Inflammatory macrophage treated with lipopolysaccharide for 4 hours (primary cell): ENCODE measurements around the gene KRT31.
"Not testable (repeated sequence)": the region's sequence is repeated elsewhere in the genome, so short reads cannot be mapped to it uniquely, and the experiment has no call there.

Experiments used
- DNase-seq: peaks from one replicate; pipeline ENCODE4 v3.0.0-alpha.2; 2020

KRT31 gene

GRCh38 chr17:41396996-41397660 is at the start of gene KRT31:
Gene KRT31 (minus strand): TSS chr17:41397608. CDS start chr17:41397539, 69 bp downstream.
- peak; percentile 52 for DNase-seq

GRCh38 chr17:41446806-41447205 is 49.4 kb upstream of the KRT31 start:
- no peak for DNase-seq

DNA sequence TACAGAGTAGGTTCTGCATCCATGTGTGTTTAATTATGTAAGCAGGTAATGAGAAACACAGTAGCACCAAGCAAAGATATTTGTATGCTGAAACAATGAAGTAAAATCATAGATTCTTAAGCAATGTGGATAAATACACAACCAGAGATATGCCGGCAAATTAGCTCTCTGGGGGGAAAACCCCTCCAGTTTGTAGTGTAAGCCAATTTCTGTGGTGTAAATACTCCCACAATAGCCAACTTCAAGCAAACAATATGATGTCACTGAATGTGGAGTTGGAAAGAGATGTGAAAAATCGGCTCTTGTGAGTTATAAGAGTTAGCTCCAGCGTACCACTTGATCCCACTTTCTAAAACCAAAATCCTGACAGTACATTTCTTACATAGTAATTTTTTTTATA is 47.2 kb upstream of the KRT31 start:
- no peak for DNase-seq

GRCh38 chr17:41444186-41444585 is 46.8 kb upstream of the KRT31 start:
- DNase-seq, result no peak

DNA sequence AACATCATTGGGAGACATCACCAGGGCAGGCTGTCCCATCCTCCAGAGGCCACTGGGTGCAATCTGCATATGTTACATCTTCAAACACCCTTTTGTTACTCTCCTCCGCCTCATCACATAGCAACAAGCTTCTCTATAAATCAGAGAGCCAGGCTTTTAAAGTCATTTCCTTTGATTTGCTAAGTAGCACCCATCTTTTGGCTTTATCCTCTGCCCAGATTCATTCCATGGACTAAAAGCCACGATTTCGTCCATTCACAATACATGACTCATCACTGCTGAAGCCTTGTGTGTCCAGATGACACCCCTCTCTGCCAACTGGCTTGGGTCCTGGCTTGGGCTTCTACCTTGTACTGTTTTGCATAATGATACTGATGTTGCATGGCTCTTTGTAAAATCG is 45.3 kb upstream of the KRT31 start:
- no peak for DNase-seq

DNA sequence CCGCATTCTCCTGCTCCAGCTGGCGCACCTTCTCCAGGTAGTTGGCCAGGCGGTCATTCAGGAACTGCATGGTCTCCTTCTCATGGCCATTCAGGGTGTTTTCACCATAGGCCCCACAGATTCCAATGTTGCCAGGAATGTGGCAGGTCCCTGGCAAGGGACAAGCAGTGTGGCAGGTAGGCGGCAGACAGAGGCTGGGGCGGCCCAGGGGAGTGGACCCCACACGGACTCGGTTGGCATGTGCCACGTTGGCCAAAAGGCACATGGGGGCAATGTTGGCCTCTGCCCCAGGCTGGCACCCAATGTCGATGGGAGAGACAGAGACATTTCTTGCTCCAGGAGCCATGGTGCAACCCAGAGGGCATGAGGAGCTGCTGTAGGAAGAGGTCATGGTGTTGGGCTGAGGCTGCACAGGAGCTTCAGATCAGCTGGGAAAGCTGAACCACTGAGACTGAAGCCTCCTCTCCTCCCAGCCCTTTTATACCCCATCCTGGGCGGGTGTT is 43.2 kb upstream of the KRT31 start, which contains the start of gene KRT38:
TSS of gene KRT38 (minus strand) at position 453 of the 503 bp plus-strand sequence. CDS start at position 391, 62 bp downstream.
- no peak for DNase-seq

DNA sequence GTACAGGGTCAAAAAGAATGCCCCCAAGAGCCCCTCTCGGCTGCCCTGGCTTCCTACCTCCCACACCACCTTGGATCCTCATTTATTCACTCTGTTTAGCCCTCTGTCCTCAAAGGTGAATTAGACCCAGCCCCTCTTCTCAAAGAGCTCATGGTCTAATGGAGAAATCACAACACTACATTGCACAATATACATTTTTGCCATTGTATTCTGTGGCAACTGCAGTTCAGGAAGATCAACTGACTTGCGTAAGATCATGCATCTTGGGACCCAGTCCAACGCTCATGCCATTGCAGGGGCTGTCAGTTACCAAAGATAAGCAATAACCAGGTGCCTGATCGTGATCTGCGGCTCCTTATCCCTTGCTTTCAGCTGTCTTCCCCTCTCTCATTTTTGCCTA is 42.0 kb upstream of the KRT31 start:
- DNase-seq, result no peak

DNA sequence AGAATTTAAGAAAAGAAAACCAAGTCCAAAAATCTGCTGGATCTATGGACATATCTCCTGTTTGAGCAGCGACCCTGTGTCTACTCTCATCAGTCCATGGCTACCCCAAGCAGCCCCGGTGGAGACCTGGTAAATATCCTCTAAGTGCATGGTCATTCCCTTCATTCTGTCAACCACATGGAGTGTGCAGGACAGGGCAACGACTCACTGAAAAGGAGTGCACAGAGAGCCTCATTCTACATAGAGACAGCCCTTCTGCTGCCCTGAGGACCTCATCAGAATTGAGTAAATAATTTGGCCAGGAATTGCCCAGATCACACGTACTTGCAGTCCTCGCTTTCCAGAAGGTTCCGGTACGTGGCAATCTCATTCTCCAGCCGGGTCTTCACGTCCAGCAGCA is 40.4 kb upstream of the KRT31 start:
- DNase-seq, result no peak

DNA sequence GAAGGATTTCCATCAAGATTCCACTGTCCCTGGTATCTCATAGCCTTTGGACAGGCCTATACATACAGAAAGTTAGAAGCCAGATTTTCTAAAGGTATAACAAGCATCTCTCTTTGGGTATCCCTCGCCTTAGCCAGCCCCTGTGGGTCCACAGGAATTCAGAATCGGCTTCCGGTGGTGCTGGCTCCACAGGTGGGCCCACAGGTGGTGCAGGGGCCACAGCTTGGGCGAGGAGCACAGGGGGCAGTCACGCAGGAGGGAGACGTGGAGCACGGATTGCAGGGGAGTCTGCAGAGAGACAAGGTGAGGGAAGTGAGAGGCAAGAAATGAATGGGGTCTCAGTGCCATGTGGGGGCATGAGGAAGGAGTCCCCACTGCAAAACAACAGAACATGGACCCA is 39.8 kb upstream of the KRT31 start:
- no peak for DNase-seq

DNA sequence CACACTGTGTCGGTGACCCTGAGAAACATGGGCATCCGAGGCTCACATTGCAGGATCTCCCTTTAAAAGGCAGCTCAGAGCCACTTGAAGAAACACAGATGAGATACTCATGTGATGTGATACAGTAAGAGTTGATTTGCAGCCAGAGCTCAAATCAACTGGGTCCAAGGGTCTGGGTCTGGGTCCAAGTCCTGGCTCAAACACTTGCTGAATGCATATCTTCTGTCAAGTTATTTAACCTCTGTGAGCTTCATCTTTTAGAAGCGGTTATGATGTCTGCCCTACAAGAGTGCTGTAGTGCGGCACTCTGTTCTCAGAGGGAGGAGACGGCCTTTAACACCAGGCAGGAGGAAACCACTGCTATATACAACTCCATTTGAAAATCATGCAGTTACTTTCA is 37.0 kb upstream of the KRT31 start:
- DNase-seq, result no peak

DNA sequence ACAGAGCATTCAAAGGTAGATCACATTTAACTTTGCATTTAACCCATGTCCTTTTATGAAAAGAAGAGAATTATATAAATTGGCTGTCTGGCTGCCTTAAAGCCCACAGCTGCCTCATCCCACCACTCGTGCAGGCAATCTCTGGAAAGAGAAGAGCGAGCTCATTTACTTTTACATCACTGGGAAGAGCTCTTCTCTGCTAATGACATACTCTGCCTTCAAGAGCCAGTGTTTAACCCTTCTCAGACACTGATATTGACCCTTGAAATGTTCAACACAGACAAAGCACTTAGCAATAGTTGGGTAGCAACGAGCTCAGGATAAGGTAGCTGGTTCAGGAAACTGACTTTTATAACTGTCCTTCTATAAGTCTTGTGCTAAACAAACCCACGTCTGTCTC is 36.6 kb upstream of the KRT31 start:
- no peak for DNase-seq

DNA sequence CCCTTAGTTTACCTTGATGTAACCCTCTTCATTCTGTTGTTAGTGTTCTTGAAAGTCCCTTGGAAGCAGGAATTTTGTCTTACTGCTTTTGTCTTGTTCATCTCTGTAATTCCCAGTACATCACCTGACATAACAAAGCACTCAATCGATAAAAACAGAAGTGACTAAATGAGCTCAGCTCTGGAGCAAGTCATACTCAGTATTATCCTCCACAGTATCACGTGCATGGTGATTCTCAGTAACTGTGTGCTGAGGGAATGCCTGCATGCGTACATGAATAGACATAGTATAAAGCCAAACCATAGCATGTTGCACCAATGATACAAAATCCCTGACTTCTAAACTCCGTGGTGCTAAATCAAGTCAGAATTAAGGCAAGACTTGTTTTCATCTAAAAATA is 36.2 kb upstream of the KRT31 start:
- no peak for DNase-seq

- not testable (repeated sequence) for DNase-seq
These were observed 33.0 kb upstream of the KRT31 start for GRCh38 chr17:41430376-41430775.

GRCh38 chr17:41429667-41430066 is 32.3 kb upstream of the KRT31 start:
- DNase-seq, result no peak

DNA sequence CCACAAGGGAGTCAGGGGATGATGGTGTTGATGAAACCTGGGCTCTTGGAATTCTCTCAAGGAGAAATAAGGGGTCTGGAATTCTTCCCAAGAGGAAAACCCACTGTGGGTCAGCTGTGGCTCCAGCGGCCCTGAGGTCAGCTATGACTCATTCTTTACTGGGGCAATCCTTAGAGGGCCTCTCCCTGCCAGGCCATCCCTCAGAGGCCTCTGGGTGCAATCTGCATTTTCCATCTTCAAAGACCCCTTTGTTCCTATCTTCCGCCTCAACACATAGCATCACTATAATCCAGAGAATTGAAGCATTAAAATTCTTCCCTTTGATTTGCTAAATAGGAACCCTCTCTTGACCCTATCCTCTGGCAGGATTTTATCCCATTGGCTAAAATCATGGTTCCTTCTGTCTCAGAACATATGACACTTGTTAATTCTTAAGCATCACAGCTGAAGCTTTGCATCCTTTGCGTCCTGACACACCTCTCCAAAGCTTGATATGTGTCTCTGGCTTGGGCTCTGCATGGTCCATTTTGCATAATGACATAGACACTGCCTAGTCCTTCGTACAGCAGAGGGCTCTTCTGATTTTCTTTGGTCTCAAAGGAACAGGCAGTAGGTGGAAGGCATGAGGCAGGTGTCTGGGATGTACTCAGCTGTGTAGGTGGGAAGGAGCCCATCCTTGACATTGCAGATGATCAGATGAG is 31.3 kb upstream of the KRT31 start:
- DNase-seq, result no peak

GRCh38 chr17:41424111-41424635 is 26.8 kb upstream of the KRT31 start, which contains the start of gene KRT37:
Gene KRT37 (minus strand): TSS chr17:41424585. CDS start chr17:41424523, 62 bp downstream.
- no peak for DNase-seq

GRCh38 chr17:41422586-41422985 is 25.2 kb upstream of the KRT31 start:
- not testable (repeated sequence) for DNase-seq

DNA sequence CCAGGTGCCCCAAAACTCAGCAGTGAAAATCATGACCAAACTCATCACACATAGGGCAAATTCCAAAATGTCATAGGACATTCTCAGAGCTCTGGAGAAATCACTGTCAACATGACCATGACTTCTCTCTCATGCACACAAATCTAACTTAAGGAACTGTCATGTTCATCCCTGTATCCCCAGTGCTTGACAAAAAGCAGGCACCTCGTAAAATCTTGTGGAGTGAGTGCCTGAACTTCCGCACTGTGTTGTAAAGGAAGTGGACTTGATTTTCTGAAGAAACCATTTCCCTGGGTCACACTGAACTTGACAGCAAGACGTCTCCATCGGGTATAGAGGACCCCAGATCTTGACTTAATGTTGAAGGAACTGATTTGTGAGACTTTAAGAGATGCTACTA is 24.2 kb upstream of the KRT31 start:
- no peak for DNase-seq

GRCh38 chr17:41421116-41421515 is 23.7 kb upstream of the KRT31 start:
- DNase-seq, result no peak

- no peak for DNase-seq
These were observed 22.7 kb upstream of the KRT31 start for GRCh38 chr17:41420134-41420533.

DNA sequence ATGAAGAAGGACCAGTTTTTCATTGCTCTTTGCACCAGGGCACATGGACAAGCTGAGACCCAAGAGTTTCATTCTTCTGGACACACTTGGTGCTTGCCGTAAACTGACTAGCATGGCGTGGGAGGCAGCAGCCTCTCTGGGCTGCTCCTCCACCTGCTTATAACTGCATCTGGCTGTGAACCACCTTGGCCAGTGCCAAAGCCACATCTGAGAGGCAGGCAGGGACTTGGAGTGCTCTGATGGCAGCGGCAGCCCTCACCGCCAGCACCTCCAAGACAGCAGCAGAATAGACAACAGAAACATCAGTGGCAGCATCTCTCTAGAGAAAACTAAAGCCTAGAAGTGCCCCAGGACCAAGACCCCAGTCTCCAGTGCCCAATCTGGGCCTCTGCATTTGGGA is 22.3 kb upstream of the KRT31 start:
- DNase-seq, result no peak

- no peak for DNase-seq
These were observed 20.9 kb upstream of the KRT31 start for GRCh38 chr17:41418116-41418860.

DNA sequence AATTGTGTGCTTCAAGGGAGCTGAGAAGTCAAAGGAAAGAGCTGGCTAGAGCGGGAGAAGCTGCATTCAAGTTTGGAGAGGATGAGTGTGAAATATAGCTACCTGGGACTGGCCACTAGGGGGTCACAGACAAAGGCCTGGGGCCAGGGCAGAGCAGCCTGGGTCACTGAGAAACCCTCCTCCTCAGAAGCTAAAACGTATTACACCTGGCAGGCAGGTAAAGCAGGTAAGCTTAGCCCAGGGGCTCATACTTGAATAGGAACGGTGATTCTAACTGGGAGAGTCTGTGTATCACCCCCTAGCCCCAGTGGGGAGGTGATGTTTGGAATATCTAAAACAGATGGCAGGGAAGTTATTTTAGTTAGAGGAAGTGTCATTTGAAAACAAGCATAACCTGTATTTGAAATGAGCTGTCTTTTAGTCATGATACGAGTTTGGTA is 20.2 kb upstream of the KRT31 start:
- DNase-seq, result no peak
